T-helper 2 cell treated with Interferon-gamma antibody and Interleukin-4, amounts not matched to agents 5 μg/mL and 100 μg/mL, for 36 hours (primary cell): ENCODE data around the gene ZIC3.
A peak's percentile ranks its signal among the peaks of the same experiment; 100 is the strongest.
"Not testable (repeated sequence)": the region's sequence is repeated elsewhere in the genome, so short reads cannot be mapped to it uniquely, and the experiment has no call there.

Source experiments
- DNase-seq: peaks from one replicate; pipeline ENCODE4 v3.0.0; 2021; ENCODE audit warnings: low spot score
- H3K27ac Mint-ChIP-seq: one replicate; pipeline ENCODE4 v1.8.0; 2021; ENCODE audit warnings: mild to moderate bottlenecking, mixed read lengths
- H3K27me3 Mint-ChIP-seq: one replicate; pipeline ENCODE4 v1.8.0; 2021; ENCODE audit warnings: low read depth, mixed read lengths
- H3K36me3 Mint-ChIP-seq: one replicate; pipeline ENCODE4 v1.8.0; 2021; ENCODE audit warnings: low read depth, mixed read lengths
- H3K4me1 Mint-ChIP-seq: one replicate; pipeline ENCODE4 v1.8.0; 2021; ENCODE audit warnings: low read depth, mixed read lengths
- H3K4me3 Mint-ChIP-seq: one replicate; pipeline ENCODE4 v1.8.0; 2022; ENCODE audit warnings: mild to moderate bottlenecking, moderate library complexity, mixed read lengths
- H3K9me3 Mint-ChIP-seq: one replicate; pipeline ENCODE4 v1.8.0; 2021; ENCODE audit warnings: mixed read lengths

The ZIC3 gene

GRCh38 chrX:137565921-137566745 lies at the start of gene ZIC3:
Gene ZIC3 (plus strand): TSS chrX:137566127. CDS start chrX:137566692, 565 bp downstream.
- Mint-ChIP-seq H3K9me3 (no peaks in the 10 kb centered on the region), H3K27ac (peak within 1 kb of the TSS; percentile 16), H3K4me1 (no peaks in the 10 kb centered on the region), H3K4me3 (peak within 1 kb of the TSS; percentile 48), H3K36me3 (no peaks in the 10 kb centered on the region), H3K27me3 (peaks cover 69% of the 10 kb centered on the region)
- DNase-seq = no peak

GRCh38 chrX:137519459-137519858 lies 46.5 kb upstream of the ZIC3 start:
- no peaks in the 10 kb centered on the region for H3K4me1 Mint-ChIP-seq
- H3K27me3 Mint-ChIP-seq = no peaks in the 10 kb centered on the region
- no peak for DNase-seq
- H3K4me3 Mint-ChIP-seq = no peak overlapping the region
- no peaks in the 10 kb centered on the region for H3K9me3 Mint-ChIP-seq
- H3K27ac Mint-ChIP-seq = no peak overlapping the region
- no peaks in the 10 kb centered on the region for H3K36me3 Mint-ChIP-seq

- Mint-ChIP-seq H3K27me3 (peaks cover 44% of the 10 kb centered on the region), H3K4me1 (no peaks in the 10 kb centered on the region), H3K4me3 (no peak overlapping the region), H3K36me3 (no peaks in the 10 kb centered on the region), H3K9me3 (no peaks in the 10 kb centered on the region), H3K27ac (no peak overlapping the region)
- no peak for DNase-seq
These were observed 19.9 kb upstream of the ZIC3 start for GRCh38 chrX:137545711-137546651.

- H3K27ac Mint-ChIP-seq = no peak overlapping the region
- no peaks in the 10 kb centered on the region for H3K4me1 Mint-ChIP-seq
- DNase-seq = no peak
- no peaks in the 10 kb centered on the region for H3K36me3 Mint-ChIP-seq
- peaks cover 51% of the 10 kb centered on the region for H3K27me3 Mint-ChIP-seq
- H3K9me3 Mint-ChIP-seq = no peaks in the 10 kb centered on the region
- H3K4me3 Mint-ChIP-seq = no peak overlapping the region
These were observed 18.6 kb upstream of the ZIC3 start for GRCh38 chrX:137547291-137547690.

- H3K27ac Mint-ChIP-seq = no peak overlapping the region
- H3K4me3 Mint-ChIP-seq = no peak overlapping the region
- DNase-seq = no peak
- peaks cover 53% of the 10 kb centered on the region for H3K27me3 Mint-ChIP-seq
- no peaks in the 10 kb centered on the region for H3K36me3 Mint-ChIP-seq
- no peaks in the 10 kb centered on the region for H3K4me1 Mint-ChIP-seq
- no peaks in the 10 kb centered on the region for H3K9me3 Mint-ChIP-seq
These were observed 17.7 kb upstream of the ZIC3 start for GRCh38 chrX:137548261-137548660.

DNA sequence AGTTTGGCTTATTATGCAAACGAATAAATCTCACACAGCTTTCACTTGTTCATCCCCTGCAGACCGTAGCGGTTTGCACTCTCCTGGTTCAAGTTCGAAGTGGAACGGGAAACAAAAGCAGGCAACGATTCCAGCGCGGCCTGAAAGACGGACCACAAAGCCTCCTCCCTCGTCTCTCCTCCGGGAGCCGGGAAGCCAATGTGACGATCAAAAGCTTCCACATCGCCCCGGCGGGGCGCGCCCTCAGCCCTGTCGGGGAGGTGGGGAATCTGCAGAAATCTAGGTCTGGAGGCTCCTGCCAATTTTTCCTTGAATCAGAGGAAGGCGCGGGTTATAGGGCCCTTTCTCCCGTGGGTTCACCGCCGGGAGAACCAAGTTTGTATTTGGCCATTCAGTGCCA lies 16.9 kb upstream of the ZIC3 start:
- Mint-ChIP-seq H3K9me3 (no peaks in the 10 kb centered on the region), H3K4me1 (no peaks in the 10 kb centered on the region), H3K4me3 (no peak overlapping the region), H3K36me3 (no peaks in the 10 kb centered on the region), H3K27me3 (peaks cover 53% of the 10 kb centered on the region), H3K27ac (no peak overlapping the region)
- DNase-seq = no peak

DNA sequence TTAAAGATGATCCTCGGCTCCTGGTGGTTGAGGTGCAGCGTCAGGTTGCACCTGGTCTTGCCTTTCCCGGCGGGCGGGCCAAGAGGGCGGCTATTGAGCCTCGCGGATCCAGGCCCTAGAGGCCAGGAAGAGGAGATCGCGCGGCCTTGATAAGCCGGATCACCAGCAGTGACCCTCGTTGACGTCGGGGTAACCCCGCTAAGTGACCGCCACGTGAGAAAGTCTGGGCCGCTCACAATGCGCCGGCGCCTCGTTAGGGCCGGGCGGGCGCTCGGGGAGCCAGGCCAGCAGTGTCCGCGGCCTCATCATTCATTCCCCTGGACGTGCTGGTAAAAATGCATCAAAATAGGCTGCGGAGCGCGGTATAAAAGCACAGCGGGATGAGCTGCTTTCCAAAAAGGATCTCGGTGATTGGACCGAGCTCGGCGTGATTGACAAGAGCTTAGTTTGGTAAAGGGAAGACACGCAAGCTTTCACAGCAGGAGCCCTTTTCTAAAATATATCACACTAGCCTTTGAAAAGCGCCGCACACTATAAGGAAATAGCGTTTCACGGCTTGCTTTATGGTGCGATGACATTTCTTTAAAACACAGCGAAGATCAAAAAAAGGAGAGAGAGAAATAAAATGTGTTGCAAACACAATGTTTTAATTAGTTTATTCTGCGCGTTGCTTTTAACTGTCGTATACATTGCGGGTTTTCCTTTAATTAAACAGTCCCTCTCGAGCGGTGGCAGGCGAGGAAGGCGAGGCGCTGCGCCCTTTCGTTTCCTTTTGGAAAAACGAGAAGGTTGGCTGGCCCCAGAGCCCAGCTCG lies 15.9 kb upstream of the ZIC3 start:
- Mint-ChIP-seq H3K4me3 (no peak overlapping the region), H3K4me1 (no peaks in the 10 kb centered on the region), H3K36me3 (no peaks in the 10 kb centered on the region), H3K9me3 (no peaks in the 10 kb centered on the region), H3K27ac (no peak overlapping the region), H3K27me3 (peaks cover 49% of the 10 kb centered on the region)
- no peak for DNase-seq

DNA sequence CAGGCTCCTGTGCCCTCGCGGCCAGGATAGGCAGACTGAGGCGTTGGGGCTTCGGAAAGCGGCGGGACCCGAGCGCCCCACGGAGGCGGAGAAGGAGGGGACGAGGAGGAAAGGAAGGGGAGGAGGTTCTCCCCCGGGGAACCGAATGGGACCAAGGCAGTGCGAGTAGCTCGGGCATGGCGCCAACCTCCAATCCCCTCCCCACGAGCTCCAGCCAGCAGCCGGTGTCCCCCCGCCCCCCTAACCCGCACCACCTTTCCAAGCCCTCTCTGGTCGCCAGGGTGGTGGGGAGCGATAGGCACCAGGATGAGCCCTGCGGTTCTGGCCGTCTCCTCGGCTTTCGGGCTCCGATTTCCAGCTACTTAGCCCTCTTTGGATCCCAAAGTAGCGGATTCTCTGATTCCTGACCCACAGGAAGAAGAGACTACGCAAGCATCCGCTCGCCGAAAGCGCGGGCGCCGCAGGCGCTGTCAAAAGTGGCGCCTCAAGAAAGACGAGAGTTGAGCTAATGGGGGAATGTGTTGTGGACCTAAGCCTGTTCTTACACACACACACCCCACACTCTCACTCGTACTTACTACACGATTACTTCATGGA lies 15.2 kb upstream of the ZIC3 start:
- no peak for DNase-seq
- Mint-ChIP-seq H3K4me1 (no peaks in the 10 kb centered on the region), H3K27ac (no peak overlapping the region), H3K36me3 (no peaks in the 10 kb centered on the region), H3K27me3 (peaks cover 42% of the 10 kb centered on the region), H3K4me3 (no peak overlapping the region), H3K9me3 (no peaks in the 10 kb centered on the region)

- peaks cover 31% of the 10 kb centered on the region for H3K27me3 Mint-ChIP-seq
- H3K4me1 Mint-ChIP-seq, H3K9me3 Mint-ChIP-seq, DNase-seq, H3K27ac Mint-ChIP-seq, H3K36me3 Mint-ChIP-seq, H3K4me3 Mint-ChIP-seq: not testable (repeated sequence)
These were observed 13.8 kb upstream of the ZIC3 start for GRCh38 chrX:137552098-137552497.

GRCh38 chrX:137562096-137562495 lies 3.8 kb upstream of the ZIC3 start:
- peaks cover 42% of the 10 kb centered on the region for H3K27me3 Mint-ChIP-seq

GRCh38 chrX:137563681-137564651 lies 2.0 kb upstream of the ZIC3 start:
- H3K4me3 Mint-ChIP-seq = no peak overlapping the region
- H3K9me3 Mint-ChIP-seq = no peaks in the 10 kb centered on the region
- H3K27me3 Mint-ChIP-seq = peaks cover 58% of the 10 kb centered on the region
- no peaks in the 10 kb centered on the region for H3K36me3 Mint-ChIP-seq
- no peak overlapping the region for H3K27ac Mint-ChIP-seq
- no peaks in the 10 kb centered on the region for H3K4me1 Mint-ChIP-seq
- no peak for DNase-seq

More at GRCh38 chrX:137562096-137562495, 3.8 kb upstream of the ZIC3 start:
- no peaks in the 10 kb centered on the region for H3K9me3 Mint-ChIP-seq
- no peaks in the 10 kb centered on the region for H3K36me3 Mint-ChIP-seq
- no peaks in the 10 kb centered on the region for H3K4me1 Mint-ChIP-seq
- DNase-seq = no peak
- H3K4me3 Mint-ChIP-seq = no peak overlapping the region
- no peak overlapping the region for H3K27ac Mint-ChIP-seq

- Mint-ChIP-seq H3K27me3 (peaks cover 68% of the 10 kb centered on the region), H3K9me3 (no peaks in the 10 kb centered on the region), H3K4me1 (no peaks in the 10 kb centered on the region), H3K27ac (peak overlapping the region; percentile 16), H3K36me3 (no peaks in the 10 kb centered on the region), H3K4me3 (peak overlapping the region; percentile 48)
- no peak for DNase-seq
These were observed 516 bp upstream of the ZIC3 start for GRCh38 chrX:137565318-137565904.
